ENCODE data around the gene RENBP. TPM values are rescaled to one million over a fixed set of nuclear protein-coding genes. Genes with fewer than 3 reads are reported as not detected.
"Not testable (repeated sequence)": the region's sequence is repeated elsewhere in the genome, so short reads cannot be mapped to it uniquely, and the experiment has no call there.

The RENBP gene
- total RNA-seq, 1 donor from 2014 or later, result 46.4 TPM

GRCh38 chrX:153981231-153981630 lies 36.8 kb upstream of the RENBP start:
- Histone ChIP-seq H3K27me3 (no peaks in the 10 kb centered on the region), H3K27ac (no peak overlapping the region), H3K4me1 (peaks cover 6% of the 10 kb centered on the region), H3K36me3 (no peaks in the 10 kb centered on the region), H3K4me3 (no peak overlapping the region), H3K9me3 (no peaks in the 10 kb centered on the region)
- no peak for TF ChIP-seq CTCF (IDR thresholded peaks at IDR 0.05)
- ATAC-seq (no peak), DNase-seq (no peak)
- intact Hi-C loops (cut with DNase I), result no loop called here

- H3K9me3 ChIP-seq; H3K27ac ChIP-seq; H3K4me1 ChIP-seq; H3K27me3 ChIP-seq; H3K36me3 ChIP-seq; intact Hi-C loops (cut with DNase I); H3K4me3 ChIP-seq; DNase-seq: not testable (repeated sequence)
- peak; percentile 20 for ATAC-seq
These were observed 36.0 kb upstream of the RENBP start for GRCh38 chrX:153980394-153980793.

GRCh38 chrX:153974726-153975286 lies 30.4 kb upstream of the RENBP start:
- TF ChIP-seq CTCF (IDR thresholded peaks at IDR 0.05), result no peak
- H3K4me1 ChIP-seq, result peaks cover 12% of the 10 kb centered on the region
- ATAC-seq, result no peak
- no peaks in the 10 kb centered on the region for H3K9me3 ChIP-seq
- H3K36me3 ChIP-seq, result no peaks in the 10 kb centered on the region
- no peak overlapping the region for H3K27ac ChIP-seq
- no peaks in the 10 kb centered on the region for H3K27me3 ChIP-seq
- no peak overlapping the region for H3K4me3 ChIP-seq
- DNase-seq, result no peak
- intact Hi-C loops (cut with DNase I), result no loop called here

GRCh38 chrX:153974003-153974725 lies 29.7 kb upstream of the RENBP start:
- intact Hi-C loops (cut with DNase I), result no loop called here
- Histone ChIP-seq H3K27me3 (no peaks in the 10 kb centered on the region), H3K4me1 (peaks cover 13% of the 10 kb centered on the region), H3K9me3 (no peaks in the 10 kb centered on the region), H3K36me3 (no peaks in the 10 kb centered on the region), H3K27ac (peak overlapping the region; percentile 98), H3K4me3 (peak overlapping the region; percentile 56)
- no peak for ATAC-seq
- no peak for DNase-seq
- TF ChIP-seq CTCF (IDR thresholded peaks at IDR 0.05), result no peak

GRCh38 chrX:153973127-153974002 lies 28.9 kb upstream of the RENBP start:
- ATAC-seq (no peak), DNase-seq (no peak)
- Histone ChIP-seq H3K9me3 (no peaks in the 10 kb centered on the region), H3K36me3 (no peaks in the 10 kb centered on the region), H3K27ac (peak overlapping the region; percentile 98), H3K4me3 (peak overlapping the region; percentile 56), H3K27me3 (no peaks in the 10 kb centered on the region), H3K4me1 (peaks cover 20% of the 10 kb centered on the region)
- no peak for TF ChIP-seq CTCF (IDR thresholded peaks at IDR 0.05)
- intact Hi-C loops (cut with DNase I), result no loop called here
